GM12872 (cell line): ENCODE results near the gene ATP5PD.

Experiments used
- TF ChIP-seq, protein P1 (sequence below): IDR thresholded peaks from 3 replicates; pipeline ENCODE4 v1.5.1; 2011; ENCODE audit warnings: low read depth, mild to moderate bottlenecking, low read length, moderate library complexity; ENCODE audit not compliant: insufficient read depth

ATP5PD gene

DNA sequence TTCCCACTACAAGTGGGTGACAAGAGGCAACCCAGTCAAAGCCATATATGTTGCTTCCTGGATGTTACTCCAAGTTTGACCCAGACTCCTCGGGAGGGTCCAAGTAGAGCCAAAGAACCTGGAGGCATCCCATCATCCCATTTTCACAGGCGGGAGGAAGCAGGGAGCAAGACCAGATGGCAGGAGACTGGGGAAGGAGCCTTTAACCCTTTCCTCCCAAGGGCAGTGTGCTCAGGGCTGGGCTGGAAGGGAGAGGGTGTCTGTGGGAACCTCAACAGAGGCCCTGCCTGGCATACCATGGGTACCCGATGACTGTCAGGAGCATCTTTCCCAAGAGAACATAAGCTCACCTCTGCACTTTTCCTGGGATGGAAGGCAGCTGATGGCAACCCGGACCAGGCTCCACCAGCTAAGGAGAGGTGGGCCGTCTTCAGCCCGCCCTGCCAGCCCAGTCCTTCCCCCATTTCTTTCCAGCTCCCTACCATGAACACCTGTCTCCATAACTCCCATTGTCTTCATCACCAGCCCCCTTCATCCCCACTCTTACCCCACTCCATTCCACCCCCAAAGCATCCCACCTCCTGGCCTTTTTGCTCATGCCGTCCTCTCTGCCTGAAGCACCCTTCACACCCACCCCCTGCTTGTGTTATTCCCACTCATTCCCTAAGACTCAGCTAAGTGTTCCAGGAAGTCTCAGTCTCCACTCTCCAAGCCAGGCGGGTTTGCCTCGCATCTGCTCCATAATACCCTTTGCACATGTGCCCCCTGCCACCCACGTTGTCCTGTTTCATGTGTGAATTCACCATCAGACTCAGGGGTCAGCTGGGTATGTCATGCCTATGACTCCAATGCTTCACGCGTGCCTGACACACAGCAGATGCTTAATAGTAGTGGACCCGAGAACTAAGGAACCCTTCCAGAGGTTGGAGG lies 35.1 kb upstream of the ATP5PD start:
- TF ChIP-seq, protein P1, sequence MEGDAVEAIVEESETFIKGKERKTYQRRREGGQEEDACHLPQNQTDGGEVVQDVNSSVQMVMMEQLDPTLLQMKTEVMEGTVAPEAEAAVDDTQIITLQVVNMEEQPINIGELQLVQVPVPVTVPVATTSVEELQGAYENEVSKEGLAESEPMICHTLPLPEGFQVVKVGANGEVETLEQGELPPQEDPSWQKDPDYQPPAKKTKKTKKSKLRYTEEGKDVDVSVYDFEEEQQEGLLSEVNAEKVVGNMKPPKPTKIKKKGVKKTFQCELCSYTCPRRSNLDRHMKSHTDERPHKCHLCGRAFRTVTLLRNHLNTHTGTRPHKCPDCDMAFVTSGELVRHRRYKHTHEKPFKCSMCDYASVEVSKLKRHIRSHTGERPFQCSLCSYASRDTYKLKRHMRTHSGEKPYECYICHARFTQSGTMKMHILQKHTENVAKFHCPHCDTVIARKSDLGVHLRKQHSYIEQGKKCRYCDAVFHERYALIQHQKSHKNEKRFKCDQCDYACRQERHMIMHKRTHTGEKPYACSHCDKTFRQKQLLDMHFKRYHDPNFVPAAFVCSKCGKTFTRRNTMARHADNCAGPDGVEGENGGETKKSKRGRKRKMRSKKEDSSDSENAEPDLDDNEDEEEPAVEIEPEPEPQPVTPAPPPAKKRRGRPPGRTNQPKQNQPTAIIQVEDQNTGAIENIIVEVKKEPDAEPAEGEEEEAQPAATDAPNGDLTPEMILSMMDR: no peak

DNA sequence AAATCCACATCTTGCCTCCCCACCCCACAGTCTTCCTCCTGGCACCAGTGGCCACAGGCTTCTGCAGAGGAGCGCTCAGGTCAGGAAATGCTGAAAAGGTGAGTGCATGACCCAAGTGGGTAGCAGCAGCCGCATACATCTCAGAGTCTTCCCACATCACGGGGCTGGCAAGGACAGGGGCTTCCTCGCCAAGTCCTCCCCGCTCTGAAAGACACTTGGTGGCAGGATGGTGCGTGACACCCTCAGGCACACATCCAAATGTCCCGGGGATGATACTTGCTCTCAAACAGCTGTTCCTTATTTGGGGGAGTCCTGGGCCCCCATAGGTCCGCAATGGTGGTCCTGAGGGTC lies 32.2 kb upstream of the ATP5PD start:
- TF ChIP-seq, protein P1: no peak; the same call in 2 of the 3 replicates

DNA sequence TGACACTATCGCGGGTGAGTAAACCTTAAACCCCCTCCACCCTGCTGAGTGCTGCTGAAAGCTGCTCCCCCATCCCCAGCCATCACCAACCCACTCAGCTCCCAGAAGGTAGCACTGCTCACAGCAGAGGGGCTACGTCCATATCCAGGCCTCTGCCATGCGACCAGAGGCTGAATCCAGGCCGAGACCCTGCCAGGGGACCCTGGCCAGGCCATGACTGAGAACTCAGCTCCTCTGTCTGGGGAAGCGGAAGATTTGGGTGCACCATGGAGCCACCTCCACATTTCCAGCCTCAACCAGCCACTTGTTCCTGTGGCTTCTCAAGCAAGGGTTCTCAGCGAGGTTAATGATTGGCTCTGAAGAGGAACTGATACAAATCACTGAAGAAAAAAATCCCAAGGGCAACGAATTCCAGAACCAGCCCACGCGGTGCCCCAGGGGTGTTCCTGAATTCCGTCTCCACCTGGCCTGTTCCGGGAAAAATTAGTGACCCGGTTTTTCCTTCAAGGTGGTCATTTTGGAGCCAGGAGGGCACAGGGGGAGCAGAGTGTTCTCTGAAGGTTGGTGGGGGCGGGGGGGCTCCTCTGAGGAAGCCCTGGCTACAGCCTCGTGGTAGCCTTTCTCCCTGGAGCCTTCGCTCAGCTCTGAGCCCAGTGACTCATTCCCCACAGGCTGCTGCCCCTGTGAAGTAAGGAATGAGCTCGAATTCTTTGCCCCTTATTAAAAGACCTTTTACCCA lies 31.7 kb upstream of the ATP5PD start:
- TF ChIP-seq, protein P1: no peak

DNA sequence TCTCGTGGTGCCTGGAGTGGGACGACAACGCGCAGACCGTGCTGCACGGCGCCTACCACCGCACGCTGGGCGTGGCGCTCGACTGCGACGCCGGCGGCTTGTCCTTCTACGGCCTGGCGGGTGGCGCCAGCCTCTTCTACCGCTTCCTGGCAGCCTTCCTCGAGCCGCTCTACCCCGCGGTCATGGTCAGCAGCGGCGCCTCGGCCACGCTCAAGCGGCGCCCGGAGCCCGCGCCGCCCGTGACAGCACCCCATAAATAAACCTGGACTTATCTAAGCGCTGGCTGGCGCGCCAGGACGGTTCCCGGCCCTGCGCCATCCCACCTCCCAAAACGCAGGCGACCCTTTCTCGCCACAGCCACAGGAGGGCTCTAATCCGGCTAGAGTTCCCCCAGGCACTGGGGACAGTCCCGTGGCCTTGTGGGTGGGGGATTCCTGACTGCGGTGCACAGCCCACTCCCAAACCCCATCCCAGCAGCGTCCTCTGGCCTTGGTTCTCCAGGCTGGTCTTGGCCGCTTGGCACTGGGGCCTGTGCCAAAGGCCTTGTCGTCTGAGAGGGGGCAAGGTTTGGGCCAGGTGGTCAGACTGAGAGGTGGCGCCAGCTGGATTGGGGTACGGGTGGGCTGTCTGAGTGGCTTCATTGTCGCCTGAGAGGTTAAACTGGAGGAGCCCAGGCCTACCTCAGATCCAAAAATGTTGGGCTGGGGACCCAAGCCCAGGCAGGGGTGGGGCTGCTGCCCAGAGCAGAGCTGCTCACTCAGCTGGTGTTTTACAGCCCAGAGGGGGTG lies 30.9 kb upstream of the ATP5PD start:
- TF ChIP-seq, protein P1: peak; percentile 38

DNA sequence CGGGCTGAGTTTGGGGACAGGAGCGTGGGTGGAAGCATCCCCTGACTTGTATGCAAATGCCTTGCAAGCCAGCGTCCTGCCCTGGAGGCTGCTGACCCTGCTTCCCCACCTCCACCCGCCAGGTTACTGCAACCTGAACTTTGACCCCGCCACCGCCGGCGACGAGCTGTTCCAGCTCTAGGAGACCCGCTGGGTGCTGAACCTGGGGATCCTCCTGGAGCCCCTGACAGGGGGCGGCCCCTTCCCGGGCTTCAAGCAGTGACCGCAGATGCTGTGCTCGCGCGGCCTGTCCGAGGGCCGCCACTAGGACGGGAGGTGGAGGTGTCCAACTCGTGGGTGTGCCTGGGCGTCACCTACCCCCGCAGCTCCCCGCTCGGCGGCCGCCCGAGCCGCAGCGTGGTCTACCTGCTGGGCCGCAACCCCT lies 30.3 kb upstream of the ATP5PD start:
- TF ChIP-seq, protein P1: no peak

DNA sequence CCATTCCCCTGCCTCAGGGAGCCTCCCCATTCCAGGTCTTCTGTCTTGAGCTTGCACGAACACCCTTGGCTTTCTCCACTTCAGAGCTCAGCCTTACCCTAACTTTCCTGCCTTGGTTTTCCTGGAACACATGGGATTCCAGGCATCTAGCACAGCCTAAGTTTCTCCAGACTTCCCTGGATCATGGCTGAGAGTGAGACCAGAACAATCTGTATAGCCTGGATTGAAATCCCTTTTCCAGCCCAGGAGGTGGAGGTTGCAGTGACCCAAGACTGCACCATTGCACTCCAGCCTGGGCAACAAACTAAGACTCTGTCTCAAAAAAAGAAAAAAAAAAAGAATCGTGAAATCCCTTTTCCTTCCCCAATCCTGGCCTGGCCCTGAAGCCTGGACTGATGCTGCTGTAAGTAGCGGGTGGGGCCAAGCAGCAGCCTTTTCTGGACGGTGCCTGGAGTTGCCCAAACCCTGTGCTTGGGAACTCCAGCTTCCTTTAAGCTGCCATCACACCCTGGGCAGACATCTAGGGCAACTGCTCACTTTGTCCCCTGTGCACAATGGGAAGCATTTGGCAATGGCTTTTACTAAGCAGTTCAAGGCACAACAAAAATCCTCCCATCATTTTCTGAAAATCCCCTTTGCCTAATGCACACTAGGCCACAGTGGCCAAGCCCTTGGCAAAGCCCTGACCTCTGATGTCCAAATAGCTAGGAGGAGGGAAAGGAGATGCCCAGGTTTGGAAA lies 29.0 kb upstream of the ATP5PD start:
- TF ChIP-seq, protein P1: no peak
